Activated effector memory CD4-positive, alpha-beta T cell treated with anti-CD3 and anti-CD28 coated beads, Interleukin-2, amount 50 U/mL, for 16 hours (primary cell): ENCODE data around the gene GRID1.
"Not testable (repeated sequence)": the region's sequence is repeated elsewhere in the genome, so short reads cannot be mapped to it uniquely, and the experiment has no call there.

Experiments used
- DNase-seq: peaks from one replicate; pipeline ENCODE4 v3.0.0-alpha.2; 2020

Gene GRID1

DNA sequence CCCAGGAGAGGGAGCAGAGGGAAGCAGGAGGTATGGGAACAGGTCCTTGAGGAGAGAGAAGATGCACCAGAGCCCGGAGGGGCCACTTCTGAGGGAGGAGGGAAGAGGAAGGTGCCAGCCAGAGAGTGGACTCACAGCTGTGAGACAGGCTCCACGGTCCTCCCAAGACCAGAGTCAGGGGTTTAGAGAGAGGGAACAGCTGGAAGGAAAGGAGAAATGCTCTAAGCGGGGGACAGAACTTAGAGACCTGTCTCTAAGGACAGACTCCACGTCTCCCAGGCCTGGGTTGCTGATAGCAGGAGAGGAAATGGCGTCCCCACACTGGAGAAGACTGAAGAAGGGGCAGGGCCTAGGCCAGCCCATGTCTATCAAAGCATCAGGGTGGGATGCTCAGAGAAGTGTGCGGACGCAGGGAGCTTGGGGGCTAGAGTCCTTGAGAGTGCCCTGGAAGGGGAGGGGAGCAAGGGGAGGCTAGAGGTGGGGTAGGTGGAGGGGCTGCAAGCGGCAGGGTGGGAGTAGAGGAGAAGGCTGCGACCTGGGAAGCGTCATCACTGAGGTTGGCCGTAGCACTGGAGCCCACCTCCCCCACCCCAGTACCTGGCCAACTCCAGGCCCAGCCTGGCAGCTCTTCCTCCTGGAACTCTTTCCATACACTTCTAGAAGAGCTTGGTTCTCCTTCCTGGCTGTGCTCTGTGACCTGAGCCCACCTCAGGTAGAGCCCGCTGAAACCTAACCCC is 25.6 kb upstream of the GRID1 start:
- peak; percentile 43 for DNase-seq

DNA sequence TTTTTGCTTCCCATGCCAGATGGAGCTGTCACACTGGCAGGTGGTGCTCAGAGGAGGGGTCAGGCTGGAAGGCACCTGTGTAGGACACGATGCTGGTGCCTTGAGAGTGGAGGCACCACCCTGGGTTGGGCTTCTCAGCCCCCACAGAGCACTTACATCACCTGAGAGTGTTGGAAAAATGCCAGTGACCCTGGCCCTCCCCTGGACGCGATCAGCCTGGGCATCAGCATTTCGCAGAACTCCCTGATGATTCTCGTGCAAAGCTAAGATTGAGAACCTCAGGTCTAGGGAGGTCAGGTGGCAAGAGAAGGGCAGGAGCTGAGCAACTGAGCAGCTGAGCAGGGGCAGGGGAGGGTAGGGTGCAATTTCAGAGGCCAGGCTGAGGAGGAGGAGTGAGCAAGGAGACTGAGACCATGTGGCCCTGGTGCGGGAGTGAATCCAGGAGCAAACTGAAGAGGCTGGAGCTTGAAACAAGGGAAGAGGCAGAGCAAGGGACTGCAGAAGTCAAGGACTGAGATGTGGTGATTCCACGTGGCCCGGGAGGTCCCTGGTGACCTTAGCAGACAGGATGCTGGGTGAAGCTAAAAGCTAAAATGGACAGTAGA is 24.7 kb upstream of the GRID1 start:
- DNase-seq: peak; percentile 45

DNA sequence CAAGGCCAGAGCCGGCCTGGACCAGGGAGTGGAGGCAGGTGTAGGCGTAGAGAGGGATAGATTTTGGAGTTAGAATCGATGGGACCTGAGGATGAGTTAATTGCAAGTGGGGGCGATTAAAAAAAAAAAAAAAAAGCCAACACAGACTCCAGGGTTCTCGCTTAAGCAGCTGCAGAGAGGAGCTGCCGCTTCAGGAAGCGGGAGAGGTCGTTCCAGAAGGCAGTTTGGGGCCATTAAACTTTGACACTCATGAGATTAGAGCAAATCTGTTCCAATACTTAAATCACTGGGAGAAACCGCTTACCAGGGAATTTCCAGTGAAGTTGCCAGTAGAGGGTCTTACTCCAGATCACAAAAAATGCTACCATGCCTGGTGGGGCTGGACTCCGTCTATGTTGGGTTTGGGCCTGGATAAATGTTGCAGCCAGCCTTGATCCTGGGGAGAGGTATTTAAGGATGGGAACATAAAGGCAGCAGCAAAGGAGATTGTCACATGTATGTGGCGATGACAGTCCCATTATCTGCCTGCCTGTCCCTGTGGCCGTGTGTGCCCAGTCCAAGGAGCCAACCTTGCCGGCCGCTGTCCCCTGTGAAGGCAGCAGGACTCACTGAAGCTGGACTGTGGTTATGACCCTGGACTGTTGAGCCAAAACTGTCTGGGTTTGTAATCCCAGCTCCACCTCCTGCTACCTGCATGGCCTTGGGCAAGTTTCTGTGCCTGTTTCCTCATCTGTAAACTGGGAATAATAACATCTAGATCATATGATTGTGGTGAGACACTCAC is 23.9 kb upstream of the GRID1 start:
- DNase-seq: peak; percentile 33

DNA sequence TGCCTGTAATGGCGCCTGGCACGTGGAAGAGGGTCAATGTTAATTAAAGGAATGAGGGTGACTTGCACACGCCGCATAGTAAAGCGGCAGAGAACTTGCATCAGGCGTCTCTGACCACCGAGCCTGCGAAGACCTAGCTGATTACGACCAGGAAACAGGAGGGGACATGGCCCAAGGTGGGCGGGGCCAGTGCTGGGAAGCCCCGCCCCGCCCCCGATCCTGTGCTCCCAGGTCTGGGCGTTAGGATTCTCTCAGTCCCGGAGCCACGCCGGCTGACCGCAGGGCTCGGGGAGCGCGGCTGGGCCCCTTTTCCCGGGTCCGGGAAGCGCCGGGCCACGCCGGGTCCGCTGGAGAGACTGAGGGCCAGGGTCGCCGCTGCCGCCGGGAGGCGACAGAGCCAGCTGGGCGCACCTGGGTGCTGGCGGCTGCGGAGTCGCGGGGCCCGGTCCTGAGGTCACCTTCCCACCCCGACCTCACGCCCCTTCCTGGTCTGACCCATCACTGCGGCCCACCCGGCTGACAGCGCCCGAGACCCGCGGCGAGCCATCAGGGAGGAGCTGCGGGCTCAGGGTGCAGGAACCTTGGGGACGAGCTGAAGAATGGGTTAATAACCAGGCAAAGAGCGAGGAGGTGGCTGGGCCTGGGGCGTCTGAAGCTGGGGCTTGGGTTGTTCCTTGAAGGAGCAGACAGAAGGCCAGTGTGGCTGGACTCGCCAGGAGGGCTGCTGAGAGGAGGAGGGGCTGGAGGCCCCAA is 23.0 kb upstream of the GRID1 start:
- peak; percentile 66 for DNase-seq

DNA sequence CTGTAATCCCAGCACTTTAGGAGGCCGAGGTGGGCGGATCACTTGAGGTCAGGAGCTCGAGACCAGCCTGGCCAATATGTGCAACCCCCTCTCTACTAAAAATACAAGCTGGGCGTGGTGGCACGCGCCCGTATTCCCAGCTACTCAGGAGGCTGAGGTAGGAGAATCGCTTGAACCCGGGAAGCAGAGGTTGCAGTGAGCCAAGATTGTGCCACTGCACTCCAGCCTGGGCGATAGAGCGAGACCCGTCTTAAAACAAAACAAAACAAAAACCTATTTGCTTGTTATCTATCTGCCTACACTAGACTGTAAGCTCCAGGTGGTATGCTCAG is 22.5 kb upstream of the GRID1 start:
- DNase-seq: not testable (repeated sequence)

DNA sequence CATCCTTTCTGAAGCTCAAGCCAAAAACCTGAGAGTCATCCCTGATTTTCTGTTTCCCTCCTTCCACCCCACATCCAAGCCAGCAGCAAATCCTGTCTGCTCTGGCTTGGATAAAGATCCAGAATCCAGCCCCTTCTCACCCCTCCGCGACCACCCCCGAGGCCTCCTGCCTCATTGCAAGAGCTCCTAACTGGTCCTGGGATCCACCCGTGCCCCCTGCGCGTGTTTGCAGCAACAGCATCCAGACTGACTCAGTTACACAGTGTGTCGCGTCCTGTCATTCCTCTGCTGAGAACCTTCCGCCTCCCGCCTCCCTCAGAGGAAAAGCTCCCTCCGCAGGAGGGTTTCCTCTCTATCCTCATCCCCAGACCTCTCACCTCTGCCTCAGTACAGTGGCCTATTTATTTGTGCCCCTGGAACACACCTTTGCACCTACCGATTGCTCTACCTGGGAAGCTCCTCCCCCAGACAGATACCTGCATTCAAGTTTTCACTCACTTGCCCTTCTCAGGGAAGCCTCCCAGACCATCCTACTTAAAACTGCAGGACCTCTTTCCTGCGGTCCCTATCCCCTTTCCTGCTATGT is 21.6 kb upstream of the GRID1 start:
- peak; percentile 38 for DNase-seq

DNA sequence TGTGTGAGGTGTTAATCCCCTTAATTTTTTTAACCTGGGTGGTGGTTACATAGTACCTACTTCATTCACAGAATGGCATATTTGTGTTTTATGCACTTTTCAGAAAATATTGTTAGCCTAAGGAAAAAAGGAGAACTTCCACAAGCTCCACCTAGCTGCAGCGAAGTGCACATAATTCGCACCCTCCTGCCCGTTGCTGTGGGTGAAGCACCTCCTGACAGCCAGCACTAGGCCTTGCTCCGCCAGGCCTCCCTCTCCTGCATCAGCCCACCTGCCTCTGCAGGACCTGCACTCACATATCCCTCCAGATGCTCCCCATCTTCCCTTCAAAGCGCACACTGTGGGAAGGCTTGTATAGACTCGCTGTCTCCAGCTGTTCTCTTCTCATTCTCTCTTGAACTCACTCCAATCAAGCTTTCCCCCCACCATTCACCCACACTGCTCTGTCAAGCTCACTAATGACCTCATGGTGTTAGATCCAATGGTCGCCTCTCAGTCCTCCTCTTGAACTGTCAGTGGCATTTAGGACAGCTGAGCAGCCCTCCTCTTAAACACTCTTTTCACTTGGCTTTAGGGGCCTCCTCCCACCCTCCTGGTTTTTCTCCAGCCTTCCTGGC is 20.7 kb upstream of the GRID1 start:
- peak; percentile 52 for DNase-seq

DNA sequence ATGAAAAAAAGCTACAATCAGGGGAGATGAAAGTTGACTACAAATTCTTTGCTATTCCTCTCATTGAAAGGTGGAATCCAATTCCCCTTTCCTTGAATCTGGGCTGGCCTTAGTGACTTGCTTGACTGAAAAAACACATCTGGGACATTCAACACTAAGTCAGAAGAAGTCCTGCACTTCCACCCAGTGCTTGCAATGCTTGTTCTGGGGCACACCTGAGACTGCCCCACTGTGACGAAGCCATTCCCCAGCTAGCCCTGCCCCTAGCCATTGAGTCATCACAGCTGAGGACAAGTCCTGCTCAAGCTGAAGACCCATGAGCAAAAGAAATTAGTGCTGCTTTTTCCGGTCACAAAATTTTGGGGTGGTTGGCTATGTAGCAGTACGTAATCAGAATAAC is 19.2 kb upstream of the GRID1 start:
- DNase-seq: peak; percentile 12

DNA sequence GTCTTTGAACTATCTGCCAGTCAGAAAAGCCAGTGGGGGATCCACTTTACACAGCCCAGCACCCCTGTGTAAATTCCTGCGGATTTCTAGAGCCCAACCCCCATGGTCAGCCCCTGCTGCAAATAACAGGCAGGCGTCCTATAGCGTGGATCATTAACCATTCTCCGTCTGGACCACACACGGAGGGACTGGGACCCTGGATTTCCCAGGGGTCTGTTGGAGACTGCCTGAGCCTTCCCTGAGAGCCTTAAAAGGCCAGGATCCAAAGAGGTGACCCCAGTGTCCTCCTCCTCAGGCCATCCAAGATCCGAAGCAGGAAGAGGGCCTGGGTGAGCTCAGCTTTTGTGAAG is 11.2 kb upstream of the GRID1 start:
- peak; percentile 37 for DNase-seq

DNA sequence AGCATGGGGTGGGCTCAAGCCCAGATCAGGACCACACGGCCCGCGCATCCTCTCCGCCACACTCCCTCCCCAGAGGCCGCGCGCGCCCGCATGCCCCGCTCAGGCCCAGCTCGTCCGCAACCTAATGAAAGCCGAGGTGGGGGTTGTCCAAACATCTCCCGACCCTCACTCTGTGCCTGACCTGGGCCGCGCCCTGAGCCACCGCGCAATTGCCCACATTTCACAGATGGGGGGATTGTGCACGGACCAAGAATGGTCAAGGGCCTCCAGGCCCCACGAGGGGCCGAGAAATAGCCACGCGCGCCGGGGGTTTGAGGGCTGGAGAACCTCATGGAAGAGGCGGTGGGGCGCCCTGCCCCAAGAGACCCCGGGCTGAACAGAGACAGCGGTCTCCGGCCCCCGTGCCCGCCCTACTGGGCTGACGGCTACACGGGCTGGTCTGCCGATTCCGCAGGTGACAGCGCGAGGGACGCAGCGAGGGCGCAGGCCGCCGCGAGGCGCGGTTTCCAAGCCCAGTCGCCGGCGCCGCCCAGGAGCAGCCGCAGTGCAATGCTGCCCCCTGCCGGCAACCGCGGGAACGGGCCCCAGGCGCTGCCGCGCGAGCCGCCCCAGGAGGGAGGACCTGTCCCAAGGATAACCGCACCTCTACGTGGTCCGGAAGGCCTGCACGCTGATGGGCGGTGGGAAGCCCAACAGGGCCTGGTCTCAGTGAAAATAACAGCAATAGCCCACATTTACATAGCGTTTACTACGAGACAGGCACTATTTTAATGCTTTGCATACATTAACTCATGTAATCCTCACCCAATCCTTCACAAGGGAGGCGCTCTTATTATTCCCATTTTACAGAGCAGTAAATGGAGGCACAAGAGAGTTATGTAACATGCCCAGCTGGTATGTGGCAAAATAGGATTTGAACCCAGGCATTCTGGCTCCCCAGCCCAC is 10.5 kb upstream of the GRID1 start:
- DNase-seq: peak; percentile 94

DNA sequence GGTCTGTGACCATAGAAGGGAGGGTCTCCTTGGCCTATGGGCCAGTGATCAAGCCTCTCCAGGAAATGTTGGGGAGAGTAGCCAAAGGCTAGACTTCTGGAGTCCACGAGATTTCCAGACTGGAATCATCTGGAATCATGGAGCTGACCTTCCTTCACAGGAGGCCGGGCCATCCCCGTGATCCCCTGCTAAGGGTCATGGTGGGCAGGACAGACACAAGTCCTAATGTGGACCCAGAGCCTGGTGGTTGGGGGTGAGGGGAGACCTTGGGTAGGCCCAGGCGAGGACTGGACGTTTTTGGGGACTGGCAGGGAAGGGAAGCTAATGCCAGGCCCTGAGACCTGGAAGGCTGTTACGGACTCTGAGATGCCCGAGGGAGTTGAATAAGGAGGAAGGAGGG is 9.8 kb upstream of the GRID1 start:
- peak; percentile 53 for DNase-seq

DNA sequence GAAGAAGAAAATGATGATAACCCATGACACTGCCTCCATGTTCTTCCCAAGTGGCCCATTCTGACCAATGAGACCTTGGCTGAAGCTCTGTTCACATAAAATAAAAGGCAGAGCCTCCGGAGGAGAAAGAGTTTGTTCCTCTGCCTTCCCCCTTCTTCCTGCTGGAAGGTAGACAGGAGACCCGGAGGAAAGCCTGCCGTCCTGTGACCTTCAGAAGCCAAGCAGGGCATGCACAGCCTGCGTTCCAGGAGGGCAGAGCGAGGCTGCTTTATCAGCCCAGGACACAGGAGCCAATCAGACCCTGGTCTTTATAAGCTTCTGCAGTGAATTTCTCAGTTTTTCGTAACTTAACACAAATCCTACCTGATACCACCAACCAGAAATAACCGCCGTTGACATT is 8.6 kb upstream of the GRID1 start:
- DNase-seq: peak; percentile 14

DNA sequence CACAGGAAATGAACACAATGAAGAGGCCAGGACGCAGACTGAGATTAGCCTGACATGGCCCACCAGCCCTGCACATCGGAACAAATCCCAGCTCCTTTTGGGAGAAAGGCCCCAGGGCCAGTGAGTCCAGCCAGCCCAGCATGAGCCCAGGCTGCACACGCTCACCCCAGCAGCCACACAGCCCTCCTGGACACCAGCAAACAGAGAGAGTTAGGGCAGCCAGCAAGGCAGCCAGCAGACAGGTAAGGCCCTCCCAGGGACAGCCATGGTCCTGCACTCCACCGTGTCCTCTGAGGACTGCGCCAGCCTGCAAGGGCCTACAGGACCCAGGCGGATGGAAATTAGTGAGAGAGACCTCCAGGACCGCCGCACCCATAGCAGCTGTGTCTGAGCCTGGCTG is 8.1 kb upstream of the GRID1 start:
- DNase-seq: peak; percentile 61

DNA sequence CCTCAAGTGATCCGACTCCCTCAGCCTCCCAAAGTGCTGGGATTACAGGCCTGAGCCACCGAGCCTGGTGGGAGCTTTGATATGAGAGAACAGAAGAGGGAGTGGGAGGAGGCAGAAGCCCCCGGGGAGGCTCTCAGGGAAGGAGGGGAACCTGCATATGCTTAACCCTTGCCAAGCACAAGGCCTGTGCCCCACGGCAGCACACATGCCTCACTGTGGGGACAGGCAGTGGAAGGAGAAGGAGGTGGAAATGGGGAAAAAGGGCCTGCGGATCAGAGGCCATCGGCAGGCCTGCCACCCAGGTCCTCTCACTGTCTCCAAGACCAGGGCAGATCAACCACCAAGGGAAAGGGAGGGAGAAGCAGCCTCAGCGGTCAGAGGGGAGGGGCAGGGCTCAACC is 7.2 kb upstream of the GRID1 start:
- DNase-seq: peak; percentile 37

DNA sequence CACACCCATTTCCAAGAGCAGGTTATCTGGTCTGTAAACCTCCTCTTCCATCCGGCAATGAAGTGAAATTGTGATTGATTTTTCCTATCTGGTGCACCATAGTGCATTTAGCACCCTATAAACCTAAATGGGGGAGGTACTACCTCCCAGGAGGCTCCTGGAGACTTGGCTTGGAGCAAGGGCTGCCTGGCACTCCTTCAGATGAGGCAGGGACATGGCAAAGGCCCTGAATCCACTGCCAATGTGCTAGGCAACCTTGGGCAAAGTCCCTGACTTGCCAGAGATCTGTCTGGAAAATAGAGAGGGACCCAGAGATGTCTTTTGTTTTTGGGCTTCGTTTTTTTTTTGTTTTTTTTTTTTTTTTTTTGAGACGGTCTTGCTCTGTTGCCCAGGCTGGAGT is 6.7 kb upstream of the GRID1 start:
- peak; percentile 21 for DNase-seq

DNA sequence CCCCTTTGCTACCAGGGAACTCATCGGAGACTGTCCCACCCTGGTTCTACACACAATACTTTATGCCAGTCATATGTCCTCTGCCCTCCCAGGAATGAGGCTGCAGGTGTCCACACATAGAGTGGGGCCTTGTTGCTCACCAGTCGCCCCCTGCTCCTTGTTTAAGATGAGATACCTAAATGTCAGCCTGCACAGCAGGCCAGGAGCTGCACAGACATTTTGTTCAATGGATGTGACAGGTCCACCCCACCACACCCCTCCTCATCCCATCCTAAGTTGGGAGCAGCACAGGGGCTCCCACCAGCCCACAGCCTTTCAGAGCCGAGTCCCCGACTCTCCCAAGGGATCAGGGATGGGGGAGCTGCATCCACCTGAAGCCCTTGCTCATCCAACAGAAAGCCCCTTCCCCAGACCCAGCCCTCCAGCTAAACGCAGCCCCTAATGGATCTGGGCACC is 6.2 kb upstream of the GRID1 start:
- DNase-seq: peak; percentile 38

DNA sequence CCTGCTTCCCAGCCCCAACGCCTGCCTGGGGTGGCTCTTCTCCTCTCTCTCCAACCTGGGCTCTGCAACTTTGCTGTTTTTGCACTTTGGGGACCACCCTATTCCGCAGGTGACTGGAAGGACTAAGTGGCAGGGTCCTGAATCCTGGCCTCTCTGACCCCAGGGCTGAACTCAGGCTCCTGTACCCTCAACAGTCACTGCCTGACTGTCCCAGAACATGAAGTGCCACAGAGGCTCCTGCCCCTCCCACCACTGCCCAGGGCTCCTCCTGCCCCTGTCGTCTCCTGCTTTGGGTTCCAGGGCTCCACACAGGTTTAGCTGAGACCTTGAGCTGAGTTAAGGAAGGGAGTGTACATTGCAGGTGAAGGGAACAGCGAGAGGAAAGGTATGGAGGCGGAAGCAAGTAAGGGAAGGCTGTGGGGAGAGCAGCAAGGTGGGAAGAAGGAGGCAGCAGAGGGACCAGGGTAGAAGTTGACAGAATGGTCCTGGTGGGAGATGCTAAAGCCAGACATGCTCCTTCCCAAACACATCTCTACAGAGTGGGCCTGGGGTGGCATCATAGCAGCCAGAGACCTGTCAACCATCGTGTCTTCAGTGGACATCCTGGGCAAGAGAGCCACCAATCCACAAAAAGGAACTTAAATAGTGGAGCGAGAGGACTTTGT is 5.7 kb upstream of the GRID1 start:
- DNase-seq: peak; percentile 13

DNA sequence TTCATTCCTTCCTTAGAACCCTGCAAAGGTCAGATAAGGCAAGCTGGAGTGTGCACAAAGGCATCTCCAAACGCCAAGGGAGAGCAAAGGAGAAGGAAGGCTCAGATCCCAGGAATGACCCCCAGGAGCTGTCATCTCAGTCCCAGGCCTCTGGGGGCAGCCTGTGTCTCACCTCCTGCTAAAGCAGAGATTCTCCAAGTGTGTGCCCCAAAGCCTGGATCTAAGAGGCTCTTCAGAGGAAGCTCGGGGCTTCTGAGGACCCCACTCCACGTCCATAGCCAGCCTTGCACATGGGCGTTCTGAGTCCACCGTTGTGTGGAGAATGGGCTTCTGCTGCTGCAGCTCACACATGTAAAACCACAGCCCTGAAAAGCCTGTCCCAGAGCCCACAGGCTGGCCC is 5.1 kb upstream of the GRID1 start:
- DNase-seq: peak; percentile 19

DNA sequence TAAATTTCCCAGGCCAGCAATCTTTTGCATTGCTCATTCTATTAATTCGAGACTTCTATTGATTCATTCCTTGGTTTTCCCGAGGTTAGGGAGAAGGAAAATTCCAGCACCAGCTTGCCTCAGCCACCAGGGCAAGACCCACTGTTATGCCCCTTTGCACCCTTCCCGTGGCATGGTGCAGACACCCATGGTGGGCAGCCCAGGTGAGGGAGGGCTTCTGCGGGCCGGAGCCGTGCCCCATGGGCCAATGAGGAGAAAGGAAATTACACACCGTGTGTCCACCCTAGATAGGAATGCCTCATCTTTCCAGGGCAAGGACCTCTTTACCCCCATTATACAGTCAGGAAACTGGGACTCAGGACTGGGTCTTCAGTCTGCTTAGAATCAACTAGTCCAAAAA is 4.5 kb upstream of the GRID1 start:
- DNase-seq: peak; percentile 38

DNA sequence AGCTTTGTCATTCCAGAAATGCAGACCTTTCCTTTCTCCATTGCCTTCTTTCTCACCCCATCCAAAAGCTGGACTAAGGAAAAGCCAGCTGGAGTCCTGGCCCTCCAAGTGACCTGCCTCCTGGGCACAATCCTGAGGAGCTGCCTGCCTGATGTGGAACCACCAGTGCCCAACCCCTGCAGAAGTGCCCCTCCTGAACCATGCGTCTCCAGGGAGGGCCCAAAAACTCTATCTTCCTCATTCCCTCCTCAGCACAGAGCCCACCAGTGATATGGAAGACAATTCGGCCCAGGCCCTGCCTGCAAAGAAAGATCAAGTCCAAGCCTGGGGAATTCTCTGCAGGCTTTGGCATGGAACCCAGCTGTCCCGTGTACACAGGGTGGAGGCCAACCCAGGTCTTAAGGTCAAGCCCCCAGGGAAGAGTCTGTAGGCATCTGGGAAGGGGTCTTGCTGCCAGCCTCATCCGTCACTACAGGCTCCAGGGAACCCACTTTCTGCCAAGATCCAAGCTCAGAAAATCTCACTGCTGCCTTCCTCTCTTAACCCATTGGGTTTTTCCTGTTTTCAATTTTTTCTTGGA is 3.5 kb upstream of the GRID1 start:
- DNase-seq: peak; percentile 42
